GM23338 (cell line): Measurements from ENCODE around the gene ATP5MK. TPM values are rescaled to one million over a fixed set of nuclear protein-coding genes. Genes with fewer than 3 reads are reported as not detected.

Experiments used
- ATAC-seq: fragments of 200-7000 bp; cut with Tn5 transposase; 3 replicates; pipeline ENCODE4 v1.9.1; 2020
- DNase-seq: peaks from one replicate; pipeline ENCODE4 v3.0.0-alpha.2; 2015; ENCODE audit warnings: low spot score
- H2AFZ ChIP-seq: fragments of 200-600 bp; sonication (generic); 2 replicates; pipeline ENCODE4 v1.8.0; 2016; ENCODE audit warnings: antibody characterized with exemption, mild to moderate bottlenecking, moderate library complexity
- H3F3A ChIP-seq: fragments of 200-600 bp; sonication (generic); replicated peaks from 2 replicates; pipeline ENCODE4 v1.8.0; 2017; ENCODE audit warnings: antibody characterized with exemption, mixed run types, low read depth
- H3K27ac ChIP-seq: fragments of 200-600 bp; sonication (generic); 2 replicates; pipeline ENCODE4 v1.6.1; 2016; ENCODE audit warnings: low read depth
- H3K27me3 ChIP-seq: fragments of 200-600 bp; sonication (generic); 2 replicates; pipeline ENCODE4 v1.8.0; 2016; ENCODE audit warnings: mild to moderate bottlenecking, mixed run types, moderate library complexity; ENCODE audit not compliant: insufficient read depth
- H3K36me3 ChIP-seq: fragments of 200-600 bp; sonication (generic); 2 replicates; pipeline ENCODE4 v1.8.0; 2016; ENCODE audit warnings: mild to moderate bottlenecking; ENCODE audit not compliant: insufficient read depth
- H3K4me1 ChIP-seq: fragments of 200-600 bp; sonication (generic); 2 replicates; pipeline ENCODE4 v1.8.0; 2016; ENCODE audit warnings: mild to moderate bottlenecking, moderate library complexity; ENCODE audit not compliant: insufficient read depth
- H3K4me2 ChIP-seq: fragments of 200-600 bp; sonication (generic); 2 replicates; pipeline ENCODE4 v1.7.1; 2017; ENCODE audit warnings: mixed run types
- H3K4me3 ChIP-seq: fragments of 200-600 bp; sonication (generic); 2 replicates; pipeline ENCODE4 v1.6.1; 2016; ENCODE audit warnings: mixed run types
- H3K79me2 ChIP-seq: fragments of 200-600 bp; sonication (generic); replicated peaks from 2 replicates; pipeline ENCODE4 v1.8.0; 2017; ENCODE audit warnings: mild to moderate bottlenecking; ENCODE audit not compliant: insufficient read depth
- H3K9me2 ChIP-seq: fragments of 200-600 bp; sonication (generic); 2 replicates; pipeline ENCODE4 v1.8.0; 2017; ENCODE audit not compliant: insufficient read depth
- H4K20me1 ChIP-seq: fragments of 200-600 bp; sonication (generic); replicated peaks from 2 replicates; pipeline ENCODE4 v1.8.0; 2017; ENCODE audit warnings: mild to moderate bottlenecking; ENCODE audit not compliant: insufficient read depth
- H3K27ac Mint-ChIP-seq: 2 replicates; pipeline ENCODE4 v1.8.0; 2020; ENCODE audit warnings: inconsistent platforms, mild to moderate bottlenecking, moderate library complexity, mixed read lengths
- H3K27me3 Mint-ChIP-seq: 3 replicates; pipeline ENCODE4 v1.8.0; 2022; ENCODE audit warnings: low read depth, mild to moderate bottlenecking, moderate library complexity, mixed read lengths, inconsistent platforms; ENCODE audit not compliant: insufficient read depth, poor library complexity
- H3K36me3 Mint-ChIP-seq: 3 replicates; pipeline ENCODE4 v1.8.0; 2021; ENCODE audit warnings: low read depth, mild to moderate bottlenecking, inconsistent platforms, moderate library complexity, mixed read lengths
- H3K4me1 Mint-ChIP-seq: 3 replicates; pipeline ENCODE4 v1.8.0; 2020; ENCODE audit warnings: mild to moderate bottlenecking, inconsistent platforms, mixed read lengths
- H3K4me3 Mint-ChIP-seq: 3 replicates; pipeline ENCODE4 v1.8.0; 2021; ENCODE audit warnings: moderate library complexity, mild to moderate bottlenecking, inconsistent platforms, mixed read lengths
- H3K9me3 Mint-ChIP-seq: 3 replicates; pipeline ENCODE4 v1.8.0; 2020; ENCODE audit warnings: moderate library complexity, mild to moderate bottlenecking, inconsistent platforms, mixed read lengths
- CREB1 ChIP-seq: fragments of 250-450 bp; sonication (Bioruptor Pico); IDR thresholded peaks from 2 replicates; pipeline ENCODE4 v1.5.0; 2020; ENCODE audit warnings: low read depth, mild to moderate bottlenecking, moderate library complexity
- EZH2 ChIP-seq: fragments of 200-600 bp; sonication (generic); IDR thresholded peaks from one replicate; pipeline ENCODE4 v1.8.0; 2017; ENCODE audit warnings: antibody characterized with exemption, mild to moderate bottlenecking, low read depth; ENCODE audit not compliant: unreplicated experiment
- EZH2phosphoT487 ChIP-seq: fragments of 200-600 bp; sonication (generic); IDR thresholded peaks from one replicate; pipeline ENCODE4 v1.8.1; 2018; ENCODE audit warnings: antibody characterized with exemption; ENCODE audit not compliant: unreplicated experiment
- NANOG ChIP-seq: IDR thresholded peaks from 2 replicates; pipeline ENCODE4 v1.6.1; 2016; ENCODE audit warnings: antibody characterized with exemption, borderline replicate concordance
- POLR2AphosphoS5 ChIP-seq: IDR thresholded peaks from 2 replicates; pipeline ENCODE4 v1.6.1; 2016; ENCODE audit warnings: antibody characterized with exemption, low read depth
- REST ChIP-seq: IDR thresholded peaks from one replicate; pipeline ENCODE4 v1.6.1; 2018; ENCODE audit warnings: antibody characterized with exemption; ENCODE audit not compliant: unreplicated experiment
- STAT1 ChIP-seq: IDR thresholded peaks from one replicate; pipeline ENCODE4 v1.6.1; 2016; ENCODE audit warnings: antibody characterized with exemption; ENCODE audit not compliant: unreplicated experiment
- ZNF114 ChIP-seq: fragments of 250-450 bp; sonication (Bioruptor Pico); IDR thresholded peaks from 2 replicates; pipeline ENCODE4 v1.5.0; 2020; ENCODE audit warnings: mild to moderate bottlenecking, moderate library complexity
- ZNF331 ChIP-seq: fragments of 250-450 bp; sonication (Bioruptor Pico); IDR thresholded peaks from 2 replicates; pipeline ENCODE4 v1.5.0; 2020; ENCODE audit warnings: low read depth, mild to moderate bottlenecking, moderate library complexity
- ZNF462 ChIP-seq: fragments of 250-450 bp; sonication (Bioruptor Pico); IDR thresholded peaks from 2 replicates; pipeline ENCODE4 v1.5.0; 2020; ENCODE audit warnings: mild to moderate bottlenecking, moderate library complexity
- polyA plus RNA-seq: library from polyadenylated mRNA; unstranded; fragments of >200 nt; fragmentation: Nextera tagmentation; extraction: Ambion mirVana; gene quantifications from 2 replicates; pipeline ENCODE4 v1.2.1, GENCODE V29; 2016
- total RNA-seq: library from RNA; depleted of rRNA; stranded (reverse); fragments of >200 nt; shearing (Covaris generic); gene quantifications from 2 replicates; pipeline ENCODE4 v1.2.3, GENCODE V29; 2014
- TF ChIP-seq, protein P1 (sequence below), 2 experiments: fragments of 200-600 bp in 1 of 2; sonication (generic) in 1 of 2; conservative IDR thresholded peaks; 2 replicates each; pipeline versions ENCODE4 v1.5.1 to v1.6.1; 2016 to 2017; ENCODE audit warnings: antibody characterized with exemption in 2 of 2, low read depth in 2 of 2, mild to moderate bottlenecking in 2 of 2, moderate library complexity in 1 of 2

The ATP5MK gene
- total and polyA plus RNA-seq, 2 experiments from 2014 or later = 227 to 1,139 TPM

GRCh38 chr10:103442031-103442461, 45.8 kb upstream of the ATP5MK start:
- Histone ChIP-seq H4K20me1 (peaks cover 9% of the 10 kb centered on the region; the same call in 1 of the 2 replicates), H3F3A (no peaks in the 10 kb centered on the region), H3K4me2 (no peak overlapping the region), H3K27ac (no peak overlapping the region), H3K79me2 (no peaks in the 10 kb centered on the region), H3K4me1 (no peaks in the 10 kb centered on the region), H3K36me3 (peaks cover 72% of the 10 kb centered on the region), H3K9me2 (no peaks in the 10 kb centered on the region), H2AFZ (no peak overlapping the region), H3K4me3 (no peak overlapping the region), H3K27me3 (no peaks in the 10 kb centered on the region)
- TF ChIP-seq ZNF462 (CRISPR knock-in tag) = no peak
- no peak for TF ChIP-seq STAT1
- no peak for TF ChIP-seq REST
- no peak for TF ChIP-seq ZNF331 (CRISPR knock-in tag)
- TF ChIP-seq ZNF114 = no peak
- TF ChIP-seq, protein P1, sequence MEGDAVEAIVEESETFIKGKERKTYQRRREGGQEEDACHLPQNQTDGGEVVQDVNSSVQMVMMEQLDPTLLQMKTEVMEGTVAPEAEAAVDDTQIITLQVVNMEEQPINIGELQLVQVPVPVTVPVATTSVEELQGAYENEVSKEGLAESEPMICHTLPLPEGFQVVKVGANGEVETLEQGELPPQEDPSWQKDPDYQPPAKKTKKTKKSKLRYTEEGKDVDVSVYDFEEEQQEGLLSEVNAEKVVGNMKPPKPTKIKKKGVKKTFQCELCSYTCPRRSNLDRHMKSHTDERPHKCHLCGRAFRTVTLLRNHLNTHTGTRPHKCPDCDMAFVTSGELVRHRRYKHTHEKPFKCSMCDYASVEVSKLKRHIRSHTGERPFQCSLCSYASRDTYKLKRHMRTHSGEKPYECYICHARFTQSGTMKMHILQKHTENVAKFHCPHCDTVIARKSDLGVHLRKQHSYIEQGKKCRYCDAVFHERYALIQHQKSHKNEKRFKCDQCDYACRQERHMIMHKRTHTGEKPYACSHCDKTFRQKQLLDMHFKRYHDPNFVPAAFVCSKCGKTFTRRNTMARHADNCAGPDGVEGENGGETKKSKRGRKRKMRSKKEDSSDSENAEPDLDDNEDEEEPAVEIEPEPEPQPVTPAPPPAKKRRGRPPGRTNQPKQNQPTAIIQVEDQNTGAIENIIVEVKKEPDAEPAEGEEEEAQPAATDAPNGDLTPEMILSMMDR (conservative IDR thresholded peaks at IDR 0.05; ENCODE audit: low read depth in 2 of 2) = no peak
- no peak for TF ChIP-seq EZH2
- no peak for TF ChIP-seq NANOG
- TF ChIP-seq CREB1 (CRISPR knock-in tag) = no peak
- no peak for TF ChIP-seq POLR2AphosphoS5
- no peak for TF ChIP-seq EZH2phosphoT487
- Mint-ChIP-seq H3K36me3 (peaks cover 89% of the 10 kb centered on the region), H3K27ac (no peak overlapping the region), H3K27me3 (peaks cover 8% of the 10 kb centered on the region), H3K4me1 (no peaks in the 10 kb centered on the region), H3K4me3 (no peak overlapping the region), H3K9me3 (no peaks in the 10 kb centered on the region)
- ATAC-seq = no peak
- DNase-seq = no peak
